Stimulated activated CD8-positive, alpha-beta memory T cell treated with anti-CD3 and anti-CD28 coated beads, Interleukin-15, amount 100 ng/mL, for 24 hours (primary cell): ENCODE data around the gene DNAJC11.

ENCODE experiments used
- DNase-seq: peaks from one replicate; pipeline ENCODE4 v3.0.0-alpha.2; 2020; ENCODE audit warnings: low read depth

DNAJC11 gene

DNA sequence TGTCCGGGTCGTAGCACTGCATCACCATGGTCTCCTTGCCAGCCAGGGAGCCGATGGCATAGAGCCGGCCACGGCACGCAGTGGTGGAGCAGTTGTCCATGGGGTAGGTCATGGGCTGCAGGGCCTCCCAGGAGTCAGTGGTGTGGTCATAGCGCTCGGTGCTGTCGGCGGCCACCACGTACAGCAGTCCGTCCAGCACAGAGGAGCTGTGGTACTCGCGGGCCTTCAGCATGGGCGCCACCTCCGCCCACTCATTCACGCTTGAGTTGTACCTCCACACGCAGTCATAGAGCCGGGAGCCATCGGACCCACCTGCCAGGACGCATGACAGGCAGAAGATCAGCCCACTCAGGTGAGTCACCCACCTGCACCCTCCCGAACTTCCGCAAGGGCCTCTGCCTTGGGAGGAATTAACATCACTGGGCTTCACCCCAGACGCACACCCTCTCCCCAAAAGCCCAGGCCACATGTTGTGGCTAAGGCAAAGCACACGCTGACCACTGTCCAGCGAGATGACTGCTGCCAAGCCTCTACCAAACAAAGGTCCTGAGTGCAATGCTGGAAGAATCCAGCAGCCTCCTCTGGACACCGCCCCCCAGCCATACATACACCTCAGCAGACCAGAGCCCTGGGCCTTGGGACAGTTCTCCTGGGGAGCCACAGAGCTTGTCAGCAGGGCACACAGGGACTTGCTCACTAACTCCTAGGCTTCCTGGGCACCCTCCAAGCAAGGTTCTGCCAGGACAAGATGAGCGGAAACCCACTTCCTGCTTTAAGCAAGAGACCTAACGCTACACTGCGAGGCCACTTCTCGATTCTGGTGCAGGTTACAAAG is 102.3 kb downstream of the DNAJC11 start:
- no peak for DNase-seq

DNA sequence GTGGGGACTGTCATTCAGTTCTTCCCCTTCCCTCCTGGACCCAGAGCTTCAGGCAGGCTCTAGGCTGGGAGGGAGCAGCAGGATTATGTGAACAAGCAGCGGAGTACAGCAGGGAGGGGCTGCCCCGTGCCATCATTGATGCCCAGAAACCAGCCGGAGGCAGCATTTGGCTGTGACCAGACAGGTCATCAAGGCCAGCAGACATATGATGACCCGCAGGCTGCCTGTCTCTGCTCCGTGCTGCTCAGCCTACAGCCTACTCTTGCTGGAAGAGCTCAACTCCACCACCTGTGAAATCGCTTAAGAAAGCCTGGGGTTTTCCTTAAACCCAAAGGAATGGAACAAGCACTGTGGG is 103.9 kb downstream of the DNAJC11 start:
- DNase-seq = no peak

DNA sequence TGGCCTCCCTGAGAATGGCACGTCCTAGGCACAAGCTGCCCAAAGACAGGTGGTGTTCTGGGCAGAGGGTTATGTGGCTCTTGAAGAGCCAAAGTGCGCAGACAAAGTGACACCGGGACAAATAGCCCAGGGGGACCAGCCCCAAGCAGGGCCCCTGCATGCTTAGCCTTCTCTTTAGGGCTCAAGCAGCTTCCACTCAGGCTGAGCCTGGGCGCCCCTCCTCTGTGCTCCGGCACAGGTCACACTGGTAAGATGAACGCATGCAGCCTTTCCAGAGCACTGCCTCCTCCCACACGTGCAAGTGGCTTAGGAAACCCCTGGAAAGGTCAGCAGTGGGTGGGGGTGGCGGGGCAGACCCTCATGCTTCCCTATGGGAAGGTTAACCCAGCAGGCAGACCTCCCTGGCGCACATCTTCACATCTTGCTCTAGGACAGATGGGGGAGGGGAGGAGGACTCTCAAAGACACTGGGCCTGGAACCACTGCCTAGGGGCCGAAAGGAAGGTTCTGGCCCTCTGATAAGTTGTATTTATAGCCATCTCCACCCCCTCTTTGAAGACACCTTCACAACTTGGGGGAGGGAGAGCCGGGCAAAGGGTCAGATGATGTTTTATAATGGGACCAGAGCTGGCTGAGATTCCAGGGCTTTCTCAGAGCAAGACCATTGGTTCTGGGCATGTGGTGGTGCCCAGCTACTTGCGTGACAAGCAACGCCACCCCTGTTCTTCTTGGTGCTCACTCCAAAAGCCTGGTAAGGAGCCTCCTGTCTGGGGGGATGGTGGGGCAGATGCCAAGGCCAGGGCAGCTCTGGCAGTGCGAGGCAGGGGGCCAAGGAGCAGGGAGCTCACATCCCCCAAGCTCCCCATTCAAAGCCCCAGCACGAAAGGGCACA is 104.5 kb downstream of the DNAJC11 start:
- no peak for DNase-seq

DNA sequence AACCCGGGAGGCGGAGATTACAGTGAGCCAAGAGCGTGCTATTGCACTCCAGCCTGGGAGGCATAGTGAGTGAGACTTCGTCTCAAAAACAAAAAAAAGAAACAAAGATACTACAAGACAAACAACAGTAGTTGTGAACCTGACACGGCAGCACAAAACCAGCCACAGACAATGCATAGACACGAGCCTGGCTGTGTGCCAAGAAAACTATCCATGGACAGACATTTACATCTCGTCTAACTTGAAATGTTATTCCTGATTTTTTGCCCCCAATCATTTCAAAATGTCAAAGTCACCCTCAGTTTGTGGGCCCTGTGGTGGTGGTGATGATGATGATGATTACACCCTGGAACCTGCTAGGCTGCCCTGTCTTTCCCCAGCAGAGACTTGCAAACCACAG is 105.3 kb downstream of the DNAJC11 start:
- DNase-seq = no peak

DNA sequence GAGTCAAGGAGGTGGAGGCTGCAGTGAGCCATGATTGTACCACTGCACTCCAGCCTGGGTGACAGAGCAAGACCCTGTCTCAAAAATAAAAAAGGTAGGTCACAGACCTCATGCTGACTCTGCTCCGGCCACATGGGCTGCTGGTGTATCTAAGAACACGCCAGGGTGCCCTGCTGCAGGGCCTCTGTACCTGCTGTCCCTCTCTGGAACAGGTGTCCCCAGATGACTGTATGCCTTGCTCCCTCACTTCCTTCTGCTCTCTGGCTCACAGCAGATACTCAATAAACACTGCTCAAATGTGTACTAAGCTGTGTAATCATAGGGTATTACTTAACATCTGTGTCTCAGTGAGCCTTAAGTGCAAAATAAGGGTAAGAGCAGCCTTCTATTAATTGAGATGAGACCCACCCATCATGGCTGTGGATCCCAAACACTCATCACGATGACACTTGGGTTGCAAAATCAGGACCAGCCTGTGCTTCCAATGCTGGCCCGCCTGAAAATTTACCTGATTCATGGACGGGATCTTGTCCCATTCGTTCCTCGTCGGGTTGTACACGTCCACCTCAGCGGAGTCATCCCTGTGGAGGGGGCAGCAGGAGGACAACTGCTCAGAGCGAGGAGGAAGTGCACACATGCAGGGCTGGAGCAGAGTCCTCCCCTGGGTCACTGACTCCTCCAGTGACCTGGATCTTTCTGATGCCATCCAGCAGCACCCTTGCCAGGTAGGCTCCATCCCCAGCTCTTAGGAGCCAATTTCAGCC is 106.5 kb downstream of the DNAJC11 start:
- DNase-seq = no peak

DNA sequence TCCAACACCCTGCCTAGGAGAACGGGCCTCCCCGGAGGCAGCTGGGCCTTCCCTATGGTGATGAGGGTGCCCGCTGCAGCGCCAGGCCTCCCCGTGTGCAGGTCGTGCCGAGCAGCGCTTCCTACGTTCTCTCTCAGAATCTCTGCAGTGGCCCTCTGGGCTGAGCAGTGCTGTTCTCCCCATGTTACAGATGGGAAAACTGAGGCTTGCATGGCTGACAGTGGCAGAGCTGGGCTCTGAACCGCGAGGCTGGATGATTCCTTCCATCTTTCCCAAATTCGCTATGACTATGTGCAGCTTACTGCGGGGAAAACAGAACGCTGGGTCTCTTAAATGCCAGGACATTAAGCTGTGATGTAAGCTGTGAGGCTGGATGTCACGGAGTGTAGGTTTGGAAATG is 107.8 kb downstream of the DNAJC11 start:
- DNase-seq = no peak

DNA sequence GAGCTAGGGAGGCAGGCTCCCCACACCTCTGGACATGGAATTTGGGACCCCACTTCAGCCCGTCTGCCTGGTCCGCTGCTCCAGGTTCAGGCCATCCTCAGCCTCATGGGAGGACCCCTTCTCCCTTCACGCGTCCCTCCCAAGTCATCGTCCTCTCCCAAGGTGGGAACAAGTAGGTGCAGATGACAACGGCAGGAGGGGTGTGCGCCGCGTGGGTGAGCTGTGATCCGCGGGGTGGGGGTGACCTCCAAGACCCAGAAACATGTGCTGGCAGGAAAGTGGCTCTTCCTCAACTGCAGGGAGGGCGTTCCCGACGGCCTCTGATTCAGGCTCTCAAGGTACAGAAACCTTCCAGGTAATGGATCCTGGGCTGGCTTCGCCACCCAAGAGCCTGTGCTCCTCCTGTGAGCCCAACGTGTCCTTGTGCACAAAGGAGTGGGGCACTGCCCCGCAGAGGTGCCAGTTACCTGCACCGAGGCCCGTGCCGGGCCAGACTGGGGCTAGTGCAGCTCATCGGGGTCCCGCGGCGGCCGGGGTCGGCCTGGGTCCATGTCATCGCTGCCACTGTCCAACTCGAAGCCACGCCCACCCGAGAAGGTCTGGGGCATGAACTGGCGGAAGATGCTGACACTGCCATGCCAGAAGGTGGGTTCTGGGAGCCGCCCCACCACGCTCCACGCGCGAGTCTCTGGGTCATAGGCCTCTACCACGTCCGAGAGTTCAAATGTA is 108.6 kb downstream of the DNAJC11 start:
- no peak for DNase-seq

DNA sequence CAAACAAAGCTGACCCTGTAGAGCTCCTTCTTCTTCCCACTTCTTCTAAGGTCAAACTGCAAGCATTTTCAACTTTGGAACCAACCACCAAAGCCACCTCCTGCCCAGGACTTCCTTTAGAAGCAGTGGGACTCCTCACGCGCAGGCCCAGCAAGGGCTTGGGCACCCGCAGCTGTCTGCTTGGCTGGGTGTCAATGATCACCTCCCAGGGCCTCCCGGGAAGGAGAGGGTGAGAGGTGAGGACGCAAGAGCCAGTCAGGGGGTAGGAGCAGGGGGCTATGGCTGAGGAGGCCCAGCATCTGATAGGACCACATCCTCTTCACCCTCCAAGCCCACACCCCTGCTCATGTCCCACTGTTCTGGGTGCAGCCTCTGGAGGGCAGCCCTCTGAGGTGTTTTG is 109.2 kb downstream of the DNAJC11 start:
- DNase-seq = no peak

DNA sequence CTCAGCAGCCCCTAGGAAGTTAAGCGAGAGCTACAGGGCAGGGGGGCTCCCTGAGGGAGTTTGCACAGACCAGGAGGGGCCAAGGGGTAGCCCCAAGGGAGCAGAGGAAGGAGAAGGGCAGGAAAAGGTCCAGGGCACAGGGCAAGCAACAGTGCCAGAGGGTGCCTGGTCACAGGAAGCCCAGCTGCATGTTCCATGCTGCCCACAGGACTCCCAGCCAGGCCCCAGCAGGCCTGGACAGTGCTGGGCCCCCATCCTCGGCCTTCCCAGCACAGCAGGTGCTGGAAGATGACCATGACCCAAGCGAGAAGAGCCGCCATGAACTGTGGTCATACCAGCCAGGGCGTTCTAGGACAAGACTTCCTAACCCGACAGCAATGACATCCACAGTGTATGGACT is 110.0 kb downstream of the DNAJC11 start:
- no peak for DNase-seq

DNA sequence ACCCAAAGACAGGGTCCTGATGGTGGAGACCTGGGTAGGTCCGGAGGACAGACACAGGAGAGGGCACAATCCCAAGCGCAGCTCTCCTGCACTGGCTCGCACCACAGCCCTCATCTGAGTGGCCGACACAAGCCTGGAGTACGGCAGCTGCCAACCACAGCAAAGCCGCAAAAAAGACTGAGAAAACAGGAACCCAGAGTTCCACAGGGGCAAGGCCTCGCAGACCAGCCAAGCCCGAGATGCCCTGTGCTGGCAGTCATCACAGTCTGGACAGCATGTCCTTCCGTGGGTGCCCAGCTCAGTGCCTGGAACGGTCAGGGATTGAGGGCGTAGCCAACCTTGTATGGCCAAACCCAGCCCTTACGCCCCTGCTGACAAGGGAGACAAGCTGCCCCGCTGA is 110.4 kb downstream of the DNAJC11 start:
- no peak for DNase-seq

DNA sequence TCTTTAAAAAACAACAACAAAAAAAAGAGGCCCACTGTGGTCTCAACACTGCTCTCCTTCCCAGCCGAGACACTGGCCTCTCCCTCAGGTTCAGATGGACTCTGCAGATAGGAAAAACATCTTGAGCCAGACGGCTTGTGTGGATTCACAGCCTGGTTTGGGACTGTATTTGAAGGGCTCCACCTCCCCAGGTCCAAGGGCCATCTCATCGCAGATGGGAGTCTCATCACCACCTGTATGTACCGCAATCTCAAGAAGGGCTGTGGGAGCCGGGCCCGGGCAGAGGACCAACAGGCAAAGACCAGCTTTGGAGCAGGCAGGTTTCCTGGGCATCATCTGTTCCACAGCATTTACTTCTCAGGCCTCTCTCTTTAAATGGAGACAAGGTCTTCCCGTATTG is 111.6 kb downstream of the DNAJC11 start:
- no peak for DNase-seq

DNA sequence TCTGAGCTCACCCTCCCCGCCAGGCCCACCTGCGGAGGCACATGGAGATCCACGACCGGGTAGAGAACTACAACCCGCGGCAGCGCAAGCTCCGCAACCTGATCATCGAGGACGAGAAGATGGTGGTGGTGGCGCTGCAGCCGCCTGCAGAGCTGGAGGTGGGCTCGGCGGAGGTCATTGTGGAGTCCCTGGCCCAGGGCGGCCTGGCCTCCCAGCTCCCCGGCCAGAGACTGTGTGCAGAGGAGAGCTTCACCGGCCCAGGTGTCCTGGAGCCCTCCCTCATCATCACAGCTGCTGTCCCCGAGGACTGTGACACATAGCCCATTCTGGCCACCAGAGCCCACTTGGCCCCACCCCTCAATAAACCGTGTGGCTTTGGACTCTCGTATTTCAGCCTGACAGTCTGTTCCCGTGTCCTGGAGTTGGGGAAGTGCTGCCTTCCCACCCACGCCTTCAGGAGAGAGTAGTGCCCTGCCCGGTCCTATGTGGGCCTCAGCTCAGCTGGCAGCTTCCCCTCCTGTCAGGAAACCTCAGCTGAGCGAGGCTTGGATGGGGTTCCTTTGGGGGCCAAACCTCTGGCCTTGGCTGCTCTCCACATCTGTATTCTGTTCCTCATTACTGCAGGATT is 112.6 kb downstream of the DNAJC11 start:
- DNase-seq = no peak

DNA sequence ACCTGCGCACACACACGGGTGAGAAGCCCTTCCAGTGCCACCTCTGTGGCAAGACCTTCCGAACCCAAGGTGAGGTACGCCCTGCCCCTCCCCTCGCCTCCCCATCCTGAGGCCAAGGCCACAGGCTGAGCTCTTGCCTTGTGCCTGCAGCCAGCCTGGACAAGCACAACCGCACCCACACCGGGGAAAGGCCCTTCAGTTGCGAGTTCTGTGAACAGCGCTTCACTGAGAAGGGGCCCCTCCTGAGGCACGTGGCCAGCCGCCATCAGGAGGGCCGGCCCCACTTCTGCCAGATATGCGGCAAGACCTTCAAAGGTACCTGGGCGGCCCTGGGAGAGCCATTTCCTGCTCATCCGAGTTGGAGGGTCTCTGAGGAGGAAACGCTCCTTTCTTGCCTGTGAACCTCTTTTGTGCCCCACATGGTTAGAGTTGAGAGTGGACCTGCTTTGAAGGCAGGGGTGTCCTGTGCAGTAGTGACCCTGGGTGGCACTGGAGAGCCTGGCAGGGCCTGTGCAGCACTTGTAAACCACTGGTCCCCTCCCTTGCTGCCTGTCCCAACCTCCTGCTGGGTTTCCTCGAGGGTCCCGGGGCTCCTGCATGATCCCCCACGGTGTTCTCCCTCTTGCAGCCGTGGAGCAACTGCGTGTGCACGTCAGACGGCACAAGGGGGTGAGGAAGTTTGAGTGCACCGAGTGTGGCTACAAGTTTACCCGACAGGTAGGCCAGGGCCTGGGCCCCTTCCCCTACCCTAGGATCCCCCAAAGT is 113.3 kb downstream of the DNAJC11 start:
- DNase-seq = no peak

DNA sequence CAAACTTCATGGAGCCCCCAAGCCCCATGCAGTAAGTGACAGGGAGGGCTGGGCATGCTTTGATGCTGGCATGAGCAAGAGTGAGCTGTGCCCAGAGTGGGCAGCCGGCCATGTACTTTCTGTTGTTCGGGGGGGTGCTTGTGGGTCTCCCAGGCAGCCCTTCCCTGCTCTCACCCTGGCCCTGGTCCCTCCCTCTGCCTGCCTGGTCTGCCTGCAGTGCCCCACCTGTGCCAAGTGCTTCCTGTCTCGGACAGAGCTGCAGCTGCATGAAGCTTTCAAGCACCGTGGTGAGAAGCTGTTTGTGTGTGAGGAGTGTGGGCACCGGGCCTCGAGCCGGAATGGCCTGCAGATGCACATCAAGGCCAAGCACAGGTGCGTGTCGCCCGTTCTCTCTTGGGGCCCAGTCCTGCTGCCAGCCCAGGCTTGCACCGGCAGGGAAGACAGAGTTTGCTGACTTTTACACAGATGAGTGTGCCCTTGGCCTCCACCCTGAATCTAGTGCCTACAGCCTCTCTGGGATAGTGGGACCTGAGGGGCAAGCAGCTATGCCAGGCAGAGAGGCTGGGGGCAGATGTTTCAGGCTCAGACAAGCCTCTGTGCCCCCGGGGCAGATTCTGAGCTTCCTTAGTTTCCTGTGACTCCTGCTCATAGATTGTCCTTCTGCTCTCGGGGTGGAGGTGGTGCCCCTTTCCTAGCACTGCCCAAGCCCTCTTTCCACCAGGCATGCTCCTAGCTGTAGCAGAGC is 114.2 kb downstream of the DNAJC11 start:
- DNase-seq = no peak

DNA sequence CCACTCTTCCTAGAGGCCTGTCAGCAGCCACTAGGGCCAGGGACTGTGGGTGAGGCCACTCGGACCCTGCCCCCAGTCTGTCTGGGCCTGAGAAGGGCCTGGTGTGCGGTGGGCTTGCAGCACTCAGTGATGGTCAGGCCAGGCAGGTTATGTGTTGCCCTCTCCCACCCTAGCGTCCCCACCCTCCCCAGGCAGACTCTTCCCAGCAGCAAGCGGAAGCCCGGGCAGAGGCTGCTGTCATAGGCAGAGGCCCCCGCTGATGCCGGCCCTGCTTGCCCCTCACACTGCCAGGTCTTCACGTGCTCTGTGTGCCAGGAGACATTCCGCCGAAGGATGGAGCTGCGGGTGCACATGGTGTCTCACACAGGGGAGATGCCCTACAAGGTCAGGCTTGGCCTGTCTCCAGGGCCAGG is 115.2 kb downstream of the DNAJC11 start:
- no peak for DNase-seq

DNA sequence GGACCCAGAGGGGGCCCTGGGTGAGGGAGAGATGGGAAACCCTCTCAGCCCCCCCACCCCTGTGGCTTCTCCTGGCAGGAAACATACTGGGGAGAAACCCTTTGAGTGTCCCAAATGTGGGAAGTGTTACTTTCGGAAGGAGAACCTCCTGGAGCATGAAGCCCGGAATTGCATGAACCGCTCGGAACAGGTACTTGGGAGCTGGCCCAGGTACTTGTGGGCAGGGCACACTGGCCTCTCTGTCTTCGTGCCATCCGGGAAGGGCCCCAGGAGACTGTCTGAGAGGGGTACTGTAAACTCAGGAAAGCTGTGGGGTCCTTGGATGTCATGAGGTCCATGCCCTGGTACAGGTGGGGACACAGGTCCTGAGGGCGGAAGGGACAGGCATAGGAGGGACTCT is 115.8 kb downstream of the DNAJC11 start:
- DNase-seq = no peak

DNA sequence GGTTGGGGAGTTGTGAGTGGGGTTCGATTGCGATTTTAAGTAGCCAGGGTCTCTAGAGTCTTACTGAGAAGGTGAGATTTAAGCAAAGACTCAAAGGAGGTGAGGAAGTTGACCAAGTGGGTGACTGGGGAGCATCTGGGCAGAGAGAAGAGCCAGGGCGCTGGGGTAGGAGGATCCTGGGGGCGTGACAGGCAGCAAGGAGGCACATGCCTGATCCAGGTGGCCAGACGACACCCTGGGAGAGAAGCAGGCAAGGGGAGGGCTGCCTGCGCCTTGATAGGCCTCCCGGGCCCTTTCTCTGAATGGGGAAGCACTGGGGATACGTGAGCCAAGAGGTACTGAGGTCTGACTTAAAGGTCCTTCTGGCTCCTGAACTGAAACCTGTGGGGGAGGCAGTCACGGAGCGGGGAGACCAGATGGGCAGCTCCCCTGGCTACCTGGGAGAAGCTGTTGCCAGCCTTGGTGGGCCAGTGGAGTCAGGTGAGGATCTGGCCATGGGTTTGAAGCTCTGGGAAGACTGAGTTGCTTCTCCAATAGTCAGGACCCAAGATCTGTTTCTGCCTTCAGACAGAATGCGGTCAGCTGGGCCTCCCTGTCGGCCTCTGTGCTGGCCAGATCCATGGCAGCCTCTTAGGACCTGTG is 116.4 kb downstream of the DNAJC11 start:
- no peak for DNase-seq
